GM12873 (cell line): ENCODE measurements around the gene HDGFL3.

ENCODE experiments used
- TF ChIP-seq, protein P1 (sequence below): IDR thresholded peaks from 2 replicates; pipeline ENCODE4 v1.5.1; 2012; ENCODE audit warnings: low read depth, mild to moderate bottlenecking, moderate library complexity, low read length, control low read depth; ENCODE audit not compliant: insufficient read depth; ENCODE audit errors: missing control alignments

Gene HDGFL3

GRCh38 chr15:83108266-83109219, 99.1 kb downstream of the HDGFL3 start:
- TF ChIP-seq, protein P1, sequence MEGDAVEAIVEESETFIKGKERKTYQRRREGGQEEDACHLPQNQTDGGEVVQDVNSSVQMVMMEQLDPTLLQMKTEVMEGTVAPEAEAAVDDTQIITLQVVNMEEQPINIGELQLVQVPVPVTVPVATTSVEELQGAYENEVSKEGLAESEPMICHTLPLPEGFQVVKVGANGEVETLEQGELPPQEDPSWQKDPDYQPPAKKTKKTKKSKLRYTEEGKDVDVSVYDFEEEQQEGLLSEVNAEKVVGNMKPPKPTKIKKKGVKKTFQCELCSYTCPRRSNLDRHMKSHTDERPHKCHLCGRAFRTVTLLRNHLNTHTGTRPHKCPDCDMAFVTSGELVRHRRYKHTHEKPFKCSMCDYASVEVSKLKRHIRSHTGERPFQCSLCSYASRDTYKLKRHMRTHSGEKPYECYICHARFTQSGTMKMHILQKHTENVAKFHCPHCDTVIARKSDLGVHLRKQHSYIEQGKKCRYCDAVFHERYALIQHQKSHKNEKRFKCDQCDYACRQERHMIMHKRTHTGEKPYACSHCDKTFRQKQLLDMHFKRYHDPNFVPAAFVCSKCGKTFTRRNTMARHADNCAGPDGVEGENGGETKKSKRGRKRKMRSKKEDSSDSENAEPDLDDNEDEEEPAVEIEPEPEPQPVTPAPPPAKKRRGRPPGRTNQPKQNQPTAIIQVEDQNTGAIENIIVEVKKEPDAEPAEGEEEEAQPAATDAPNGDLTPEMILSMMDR: peak; percentile 3

GRCh38 chr15:83107841-83108181, 99.8 kb downstream of the HDGFL3 start:
- TF ChIP-seq, protein P1: no peak

GRCh38 chr15:83106994-83107840, 100.4 kb downstream of the HDGFL3 start, which contains the start of gene TM6SF1:
Gene TM6SF1 (plus strand): TSS chr15:83107645. CDS start chr15:83107681, 36 bp downstream.
- TF ChIP-seq, protein P1: no peak

DNA sequence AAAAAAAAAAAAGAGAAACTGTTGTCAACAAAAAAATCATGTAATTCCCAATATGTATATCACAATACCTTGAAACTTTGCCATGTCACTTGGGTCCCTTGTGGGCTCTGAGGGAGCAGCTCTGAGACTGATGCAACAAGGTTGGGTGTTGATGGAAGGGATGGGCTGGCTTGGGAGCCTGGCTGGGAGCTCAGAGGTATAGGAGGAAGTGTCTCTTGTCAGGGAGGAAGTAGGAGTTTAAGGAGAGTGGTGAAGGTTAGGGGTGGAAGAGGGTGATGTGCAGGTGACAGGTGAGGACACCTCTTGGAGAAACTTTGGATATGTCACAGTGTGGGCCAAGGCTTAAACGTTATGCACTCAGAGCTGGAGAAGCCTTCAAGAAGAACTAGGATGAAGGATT, 102.2 kb downstream of the HDGFL3 start:
- TF ChIP-seq, protein P1: no peak

- TF ChIP-seq, protein P1: no peak
Measured at GRCh38 chr15:83104141-83104540, 103.5 kb downstream of the HDGFL3 start.

DNA sequence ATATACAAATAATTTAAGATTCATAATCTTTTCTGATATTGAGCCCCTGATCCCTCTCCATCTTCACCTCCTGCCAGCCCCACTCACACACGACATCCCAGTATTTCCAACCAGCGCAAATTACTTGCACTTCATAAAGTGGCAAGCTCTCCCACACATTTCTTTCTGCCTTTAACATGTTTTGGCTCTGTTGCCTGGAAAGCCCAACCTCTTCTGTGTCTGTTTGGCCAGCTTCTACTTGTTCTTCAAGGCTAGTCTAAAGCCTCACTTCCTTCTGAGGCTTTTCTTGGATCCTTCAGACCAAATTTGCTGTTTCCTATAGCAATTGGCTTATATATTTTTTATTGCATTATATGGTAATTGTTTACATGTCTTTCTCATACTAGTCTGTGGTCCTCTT, 105.3 kb downstream of the HDGFL3 start:
- TF ChIP-seq, protein P1: no peak

- TF ChIP-seq, protein P1: no peak
Measured at GRCh38 chr15:83100097-83100646, 107.5 kb downstream of the HDGFL3 start.
